GM23248 (cell line): ENCODE measurements around the gene UNC119B. TPM values are rescaled to one million over a fixed set of nuclear protein-coding genes. Genes with fewer than 3 reads are reported as not detected.

Experiments
- DNase-seq: peaks from one replicate; pipeline ENCODE4 v3.0.0-alpha.2; 2015
- H2AFZ ChIP-seq: fragments of 200-600 bp; sonication (generic); 2 replicates; pipeline ENCODE4 v1.6.1; 2016; ENCODE audit warnings: antibody characterized with exemption
- H3F3A ChIP-seq: fragments of 200-600 bp; sonication (generic); 2 replicates; pipeline ENCODE4 v1.6.1; 2016; ENCODE audit warnings: mild to moderate bottlenecking, antibody characterized with exemption, mixed run types; ENCODE audit not compliant: insufficient read depth
- H3K27ac ChIP-seq: fragments of 200-600 bp; sonication (generic); 2 replicates; pipeline ENCODE4 v1.5.1; 2016; ENCODE audit warnings: mild to moderate bottlenecking
- H3K27me3 ChIP-seq: fragments of 200-600 bp; sonication (generic); replicated peaks from 2 replicates; pipeline ENCODE4 v1.6.1; 2016; ENCODE audit warnings: mild to moderate bottlenecking; ENCODE audit not compliant: insufficient read depth
- H3K36me3 ChIP-seq: fragments of 200-600 bp; sonication (generic); 2 replicates; pipeline ENCODE4 v1.6.1; 2016; ENCODE audit warnings: low read depth, mild to moderate bottlenecking
- H3K4me1 ChIP-seq: fragments of 200-600 bp; sonication (generic); 2 replicates; pipeline ENCODE4 v1.6.1; 2016; ENCODE audit warnings: mild to moderate bottlenecking; ENCODE audit not compliant: insufficient read depth
- H3K4me2 ChIP-seq: fragments of 200-600 bp; sonication (generic); one replicate; pipeline ENCODE4 v1.6.1; 2016; ENCODE audit warnings: mild to moderate bottlenecking; ENCODE audit not compliant: unreplicated experiment
- H3K4me3 ChIP-seq: fragments of 200-600 bp; sonication (generic); 2 replicates; pipeline ENCODE4 v1.5.1; 2016; ENCODE audit warnings: mild to moderate bottlenecking
- H3K79me2 ChIP-seq: fragments of 200-600 bp; sonication (generic); 2 replicates; pipeline ENCODE4 v1.6.1; 2016; ENCODE audit warnings: mild to moderate bottlenecking; ENCODE audit not compliant: insufficient read depth
- H3K9ac ChIP-seq: fragments of 200-600 bp; sonication (generic); 2 replicates; pipeline ENCODE4 v1.6.1; 2016; ENCODE audit warnings: mild to moderate bottlenecking
- H3K9me2 ChIP-seq: fragments of 200-600 bp; sonication (generic); 2 replicates; pipeline ENCODE4 v1.6.1; 2016; ENCODE audit warnings: mixed run types, mild to moderate bottlenecking, moderate library complexity; ENCODE audit not compliant: insufficient read depth
- H3K9me3 ChIP-seq: fragments of 200-600 bp; sonication (generic); one replicate; pipeline ENCODE4 v1.6.1; 2017; ENCODE audit warnings: low read depth
- H4K20me1 ChIP-seq: fragments of 200-600 bp; sonication (generic); 2 replicates; pipeline ENCODE4 v1.6.0; 2016; ENCODE audit not compliant: insufficient read depth
- EZH2 ChIP-seq: fragments of 200-600 bp; sonication (generic); IDR thresholded peaks from 2 replicates; pipeline ENCODE4 v1.6.1; 2018; ENCODE audit warnings: antibody characterized with exemption, mild to moderate bottlenecking; ENCODE audit not compliant: insufficient read depth, poor library complexity, severe bottlenecking
- EZH2phosphoT487 ChIP-seq: fragments of 200-600 bp; sonication (generic); IDR thresholded peaks from 2 replicates; pipeline ENCODE4 v1.6.1; 2018; ENCODE audit warnings: antibody characterized with exemption, moderate library complexity, mild to moderate bottlenecking, low read depth; ENCODE audit not compliant: insufficient read depth
- WGBS, 2 experiments: methylation state at CpG; one replicate each; pipeline ENCODE4 v1.1.6; 2015 to 2017; ENCODE audit warnings: low lambda C conversion rate in 2 of 2, low coverage in 1 of 2; ENCODE audit errors: missing lambda C conversion rate in 2 of 2; 5-methylcytosine and 5-hydroxymethylcytosine counted together
- in situ Hi-C: fragments of 300-500 bp; cut with MboI; formaldehyde crosslinking; loops from 2 replicates; pipeline ENCODE4 v1.15.0; 2020
- polyA plus RNA-seq: library from polyadenylated mRNA; unstranded; fragments of >200 nt; fragmentation: Nextera tagmentation; extraction: Ambion mirVana; gene quantifications from 2 replicates; pipeline ENCODE4 v1.2.1, GENCODE V29; 2016
- total RNA-seq: library from RNA; depleted of rRNA; stranded (reverse); fragments of >200 nt; shearing (Covaris generic); gene quantifications from 2 replicates; pipeline ENCODE4 v1.2.3, GENCODE V29; 2014; rRNA removed

UNC119B gene
- total and polyA plus RNA-seq, 2 experiments from 2014 or later = 7.6 to 22.4 TPM

GRCh38 chr12:120764816-120765215, 54.6 kb downstream of the UNC119B start:
- no peak for DNase-seq
- Histone ChIP-seq H3K27ac (no peak overlapping the region), H3K36me3 (peaks cover 15% of the 10 kb centered on the region; the same call in 1 of the 2 replicates)

GRCh38 chr12:120766566-120766965, 56.3 kb downstream of the UNC119B start:
- H3K4me2 ChIP-seq = no peak overlapping the region
- H3K36me3 ChIP-seq = peaks cover 15% of the 10 kb centered on the region; the same call in 1 of the 2 replicates
- no peaks in the 10 kb centered on the region for H3K9me3 ChIP-seq
- no peak for DNase-seq
- no peak overlapping the region for H2AFZ ChIP-seq
- H3K9ac ChIP-seq = no peak overlapping the region
- no peaks in the 10 kb centered on the region for H3F3A ChIP-seq
- WGBS, 2 experiments = 89 to 93% methylated on average over 5 of the region's 5 CpGs
- no peak for TF ChIP-seq EZH2phosphoT487
- TF ChIP-seq EZH2 = no peak
- in situ Hi-C loops = no loop called here
- H4K20me1 ChIP-seq = no peaks in the 10 kb centered on the region
- H3K27ac ChIP-seq = no peak overlapping the region
- H3K27me3 ChIP-seq = no peaks in the 10 kb centered on the region
- no peak overlapping the region for H3K4me3 ChIP-seq
- no peaks in the 10 kb centered on the region for H3K9me2 ChIP-seq
- H3K4me1 ChIP-seq = no peaks in the 10 kb centered on the region
- H3K79me2 ChIP-seq = no peaks in the 10 kb centered on the region

More at GRCh38 chr12:120764816-120765215, 54.6 kb downstream of the UNC119B start:
- H3K4me1 ChIP-seq = no peaks in the 10 kb centered on the region
- H3K9ac ChIP-seq = no peak overlapping the region
- no peaks in the 10 kb centered on the region for H3K9me2 ChIP-seq
- H3F3A ChIP-seq = no peaks in the 10 kb centered on the region
- H3K27me3 ChIP-seq = no peaks in the 10 kb centered on the region
- no peaks in the 10 kb centered on the region for H3K9me3 ChIP-seq
- H3K79me2 ChIP-seq = no peaks in the 10 kb centered on the region
- no peak overlapping the region for H2AFZ ChIP-seq
- no peak for TF ChIP-seq EZH2phosphoT487
- TF ChIP-seq EZH2 = no peak
- no peak overlapping the region for H3K4me3 ChIP-seq
- H4K20me1 ChIP-seq = no peaks in the 10 kb centered on the region
- in situ Hi-C loops = no loop called here
- H3K4me2 ChIP-seq = no peak overlapping the region
- WGBS, 2 experiments = 89 to 95% methylated on average over 9 of the region's 9 CpGs

- H3K9me2 ChIP-seq = no peaks in the 10 kb centered on the region
- H3K4me1 ChIP-seq = no peaks in the 10 kb centered on the region
- H3K36me3 ChIP-seq = peaks cover 13% of the 10 kb centered on the region; the same call in 1 of the 2 replicates
- no peak overlapping the region for H3K4me2 ChIP-seq
- 97% methylated on average over 11 of the region's 11 CpGs for WGBS, 2 experiments
- H3K27me3 ChIP-seq = no peaks in the 10 kb centered on the region
- no peak overlapping the region for H3K27ac ChIP-seq
- in situ Hi-C loops = no loop called here
- H3K9me3 ChIP-seq = no peaks in the 10 kb centered on the region
- TF ChIP-seq EZH2phosphoT487 (no peak), EZH2 (no peak)
- no peak overlapping the region for H3K4me3 ChIP-seq
- H2AFZ ChIP-seq = no peak overlapping the region
- H3K9ac ChIP-seq = no peak overlapping the region
- DNase-seq = no peak
- no peaks in the 10 kb centered on the region for H3F3A ChIP-seq
- H3K79me2 ChIP-seq = no peaks in the 10 kb centered on the region
- no peaks in the 10 kb centered on the region for H4K20me1 ChIP-seq
These were observed 57.1 kb downstream of the UNC119B start for GRCh38 chr12:120767071-120768024.

GRCh38 chr12:120771097-120771496, 60.8 kb downstream of the UNC119B start:
- H3K4me3 ChIP-seq = no peak overlapping the region
- H2AFZ ChIP-seq = no peak overlapping the region
- TF ChIP-seq EZH2 = no peak
- TF ChIP-seq EZH2phosphoT487 = no peak
- no peaks in the 10 kb centered on the region for H3K9me3 ChIP-seq
- in situ Hi-C loops = no loop called here
- DNase-seq = no peak
- H3K9ac ChIP-seq = no peak overlapping the region
- no peak overlapping the region for H3K27ac ChIP-seq
- H3K4me2 ChIP-seq = no peak overlapping the region
- no peaks in the 10 kb centered on the region for H3K4me1 ChIP-seq
- WGBS, 2 experiments = 93 to 94% methylated on average over 11 of the region's 11 CpGs
- H3K9me2 ChIP-seq = no peaks in the 10 kb centered on the region
- H4K20me1 ChIP-seq = peaks cover 4% of the 10 kb centered on the region; the same call in 1 of the 2 replicates
- no peaks in the 10 kb centered on the region for H3F3A ChIP-seq
- no peaks in the 10 kb centered on the region for H3K27me3 ChIP-seq
- peaks cover 13% of the 10 kb centered on the region; the same call in 1 of the 2 replicates for H3K36me3 ChIP-seq
- no peaks in the 10 kb centered on the region for H3K79me2 ChIP-seq

Other genes starting within 250 kb of the UNC119B start
- gene SRSF9, start 240.7 kb upstream of the UNC119B start, total RNA-seq = 129 and 154 TPM in 2 replicates
- gene SRSF9, start 240.7 kb upstream of the UNC119B start, polyA plus RNA-seq = 329 and 345 TPM in 2 replicates
- gene DYNLL1, start 214.3 kb upstream of the UNC119B start, total RNA-seq = 301 and 340 TPM in 2 replicates
- 778 and 782 TPM in 2 replicates for gene DYNLL1, start 214.3 kb upstream of the UNC119B start, polyA plus RNA-seq
- gene COQ5, start 181.3 kb upstream of the UNC119B start, total RNA-seq = 32.6 and 33.0 TPM in 2 replicates
- gene COQ5, start 181.3 kb upstream of the UNC119B start, polyA plus RNA-seq = 39.9 and 42.9 TPM in 2 replicates
- gene RNF10, start 176.1 kb upstream of the UNC119B start, total RNA-seq = 52.6 and 69.3 TPM in 2 replicates
- 114 and 130 TPM in 2 replicates for gene RNF10, start 176.1 kb upstream of the UNC119B start, polyA plus RNA-seq
- 20.1 and 38.9 TPM in 2 replicates for gene POP5, start 129.1 kb upstream of the UNC119B start, total RNA-seq
- gene POP5, start 129.1 kb upstream of the UNC119B start, polyA plus RNA-seq = 63.3 and 68.4 TPM in 2 replicates
- not detected in 2 replicates for gene CABP1, start 69.8 kb upstream of the UNC119B start, total RNA-seq
- not detected in 2 replicates for gene CABP1, start 69.8 kb upstream of the UNC119B start, polyA plus RNA-seq
- gene MLEC, start 23.3 kb upstream of the UNC119B start, total RNA-seq = 79.3 and 79.4 TPM in 2 replicates
- 114 and 119 TPM in 2 replicates for gene MLEC, start 23.3 kb upstream of the UNC119B start, polyA plus RNA-seq
- 14.5 and 20.6 TPM in 2 replicates for gene ACADS, start 15.4 kb downstream of the UNC119B start, total RNA-seq
- 10.1 and 10.5 TPM in 2 replicates for gene ACADS, start 15.4 kb downstream of the UNC119B start, polyA plus RNA-seq
- 8.1 and 17.8 TPM in 2 replicates for gene SPPL3, start 193.9 kb downstream of the UNC119B start, total RNA-seq
- 24.8 and 26.1 TPM in 2 replicates for gene SPPL3, start 193.9 kb downstream of the UNC119B start, polyA plus RNA-seq